Coronary artery (tissue), 2 donors: Measurements from ENCODE around the gene SETD3.

Source experiments
- DNase-seq: peaks from one replicate; pipeline ENCODE4 v3.0.0-alpha.2; 2017; ENCODE audit warnings: low spot score
- H3K27ac ChIP-seq, 2 donors: fragments of 200-600 bp; sonication (generic); one replicate each; pipeline ENCODE4 v1.5.1; 2016 to 2019
- H3K4me3 ChIP-seq: fragments of 200-600 bp; sonication (generic); 2 replicates; pipeline ENCODE4 v1.5.1; 2016; ENCODE audit warnings: mild to moderate bottlenecking, moderate library complexity
- CTCF ChIP-seq: fragments of 200-600 bp; sonication (generic); IDR thresholded peaks from one replicate; pipeline ENCODE4 v1.5.1; 2019; ENCODE audit warnings: antibody characterized with exemption

Gene SETD3

GRCh38 chr14:99475179-99475578 lies 5.5 kb downstream of the SETD3 start:
- no peak overlapping the region for H3K4me3 ChIP-seq
- no peak overlapping the region for H3K27ac ChIP-seq
- TF ChIP-seq CTCF = no peak
- DNase-seq = no peak

GRCh38 chr14:99473458-99473857 lies 7.2 kb downstream of the SETD3 start:
- Histone ChIP-seq H3K4me3 (no peak overlapping the region), H3K27ac (no peak overlapping the region)
- no peak for TF ChIP-seq CTCF
- DNase-seq = no peak

GRCh38 chr14:99472937-99473336 lies 7.7 kb downstream of the SETD3 start:
- H3K4me3 ChIP-seq = no peak overlapping the region
- no peak for TF ChIP-seq CTCF

GRCh38 chr14:99471731-99472130 lies 8.9 kb downstream of the SETD3 start:
- Histone ChIP-seq H3K27ac (no peak overlapping the region), H3K4me3 (no peak overlapping the region)
- no peak for DNase-seq
- no peak for TF ChIP-seq CTCF

More at GRCh38 chr14:99472937-99473336, 7.7 kb downstream of the SETD3 start:
- DNase-seq = no peak
- no peak overlapping the region for H3K27ac ChIP-seq

- TF ChIP-seq CTCF = no peak
- Histone ChIP-seq H3K27ac (no peak overlapping the region), H3K4me3 (no peak overlapping the region)
- no peak for DNase-seq
These were observed 11.6 kb downstream of the SETD3 start for GRCh38 chr14:99468836-99469592.

GRCh38 chr14:99468081-99468480 lies 12.6 kb downstream of the SETD3 start:
- no peak overlapping the region for H3K27ac ChIP-seq
- DNase-seq = no peak
- no peak for TF ChIP-seq CTCF
- no peak overlapping the region for H3K4me3 ChIP-seq

GRCh38 chr14:99467336-99468078 lies 13.2 kb downstream of the SETD3 start:
- TF ChIP-seq CTCF = no peak
- DNase-seq = no peak
- H3K27ac ChIP-seq = no peak overlapping the region
- H3K4me3 ChIP-seq = no peak overlapping the region
